Neutrophil (primary cell): Measurements from ENCODE around the gene CNKSR1.
A peak's percentile ranks its signal among the peaks of the same experiment; 100 is the strongest.

ENCODE experiments used
- H3K27ac ChIP-seq: fragments of 200-600 bp; sonication (generic); 2 replicates; pipeline ENCODE4 v1.5.1; 2016; ENCODE audit warnings: mild to moderate bottlenecking, moderate library complexity
- H3K27me3 ChIP-seq: fragments of 200-600 bp; sonication (generic); 2 replicates; pipeline ENCODE4 v1.6.0; 2016; ENCODE audit warnings: mild to moderate bottlenecking
- H3K36me3 ChIP-seq: fragments of 200-600 bp; sonication (generic); 2 replicates; pipeline ENCODE4 v1.5.1; 2017
- H3K4me1 ChIP-seq, 2 experiments: fragments of 200-600 bp in 1 of 2; sonication (generic) in 1 of 2; 1 replicate in 1 of 2; 2 replicates in 1 of 2; pipeline versions ENCODE4 v1.5.1 to v1.6.1; 2013 to 2016; ENCODE audit warnings: low read depth in 1 of 2, low read length in 1 of 2, mild to moderate bottlenecking in 1 of 2, moderate library complexity in 1 of 2; ENCODE audit not compliant: control insufficient read depth in 1 of 2, insufficient read depth in 1 of 2
- H3K4me3 ChIP-seq, 2 experiments: fragments of 200-600 bp in 1 of 2; sonication (generic) in 1 of 2; 1 replicate in 1 of 2; 2 replicates in 1 of 2; pipeline ENCODE4 v1.5.1; 2013 to 2016; ENCODE audit warnings: low read depth in 1 of 2, low read length in 1 of 2, mild to moderate bottlenecking in 1 of 2, moderate library complexity in 1 of 2
- H3K9me3 ChIP-seq: fragments of 200-600 bp; sonication (generic); 2 replicates; pipeline ENCODE4 v1.5.1; 2016
- CTCF ChIP-seq: fragments of 200-600 bp; sonication (generic); IDR thresholded peaks from 2 replicates; pipeline ENCODE4 v1.5.1; 2016; ENCODE audit warnings: antibody characterized with exemption

The CNKSR1 gene

GRCh38 chr1:26168410-26169197 lies 8.7 kb upstream of the CNKSR1 start, which contains the start of gene C1orf232:
TSS of gene C1orf232 (minus strand) at chr1:26168963. CDS start at chr1:26168499, 464 bp downstream.
- peaks cover 11 to 21% of the 10 kb centered on the region in 2 experiments for H3K4me1 ChIP-seq
- H3K27ac ChIP-seq = no peak within 1 kb of the TSS
- no peak for TF ChIP-seq CTCF
- peaks cover 34% of the 10 kb centered on the region for H3K27me3 ChIP-seq
- peak within 1 kb of the TSS; percentile 67 to 74 for H3K4me3 ChIP-seq
- H3K36me3 ChIP-seq = no peaks in the 10 kb centered on the region
- no peaks in the 10 kb centered on the region for H3K9me3 ChIP-seq

- no peak for TF ChIP-seq CTCF
- H3K27me3 ChIP-seq = peaks cover 28% of the 10 kb centered on the region
- H3K4me1 ChIP-seq = peaks cover 11 to 15% of the 10 kb centered on the region in 2 experiments
- H3K36me3 ChIP-seq = no peaks in the 10 kb centered on the region
- no peak overlapping the region for H3K27ac ChIP-seq
- peak overlapping the region in 1 of 2 experiments; percentile 74 for H3K4me3 ChIP-seq
- H3K9me3 ChIP-seq = no peaks in the 10 kb centered on the region
Observed at GRCh38 chr1:26169198-26169554, 8.1 kb upstream of the CNKSR1 start.

GRCh38 chr1:26169669-26170471 lies 7.4 kb upstream of the CNKSR1 start, which contains the start of gene ZNF593:
TSS of gene ZNF593 (plus strand) at chr1:26169908. CDS start at chr1:26169984, 76 bp downstream.
- peak within 1 kb of the TSS; percentile 67 to 74 for H3K4me3 ChIP-seq
- peak; percentile 89 for TF ChIP-seq CTCF
- H3K36me3 ChIP-seq = no peaks in the 10 kb centered on the region
- no peak within 1 kb of the TSS for H3K27ac ChIP-seq
- H3K9me3 ChIP-seq = no peaks in the 10 kb centered on the region
- peaks cover 11% of the 10 kb centered on the region in 2 experiments for H3K4me1 ChIP-seq
- H3K27me3 ChIP-seq = peaks cover 21% of the 10 kb centered on the region

GRCh38 chr1:26170472-26170821 lies 6.8 kb upstream of the CNKSR1 start:
- Histone ChIP-seq H3K4me3 (peak overlapping the region; percentile 67 to 74), H3K36me3 (no peaks in the 10 kb centered on the region), H3K4me1 (peaks cover 11% of the 10 kb centered on the region in 2 experiments), H3K27me3 (peaks cover 15% of the 10 kb centered on the region), H3K27ac (no peak overlapping the region), H3K9me3 (no peaks in the 10 kb centered on the region)
- TF ChIP-seq CTCF = no peak

- no peak for TF ChIP-seq CTCF
- no peaks in the 10 kb centered on the region for H3K9me3 ChIP-seq
- H3K27me3 ChIP-seq = peaks cover 6% of the 10 kb centered on the region
- H3K36me3 ChIP-seq = no peaks in the 10 kb centered on the region
- no peak within 1 kb of the TSS for H3K27ac ChIP-seq
- peaks cover 11% of the 10 kb centered on the region in 2 experiments for H3K4me1 ChIP-seq
- no peak within 1 kb of the TSS for H3K4me3 ChIP-seq
Observed at GRCh38 chr1:26171084-26172072, 5.9 kb upstream of the CNKSR1 start, which contains the start of gene ZNF593OS. TSS of gene ZNF593OS (minus strand) at chr1:26171832. CDS start at chr1:26171661, 171 bp downstream.
